GM12878 (cell line): ENCODE results near the gene PHACTR3. TPM values are rescaled to one million over a fixed set of nuclear protein-coding genes. Genes with fewer than 3 reads are reported as not detected.

Source experiments
- ATAC-seq: fragments of 200-7000 bp; cut with Tn5 transposase; 3 replicates; pipeline ENCODE4 v1.9.1; 2020; ENCODE audit warnings: mild to moderate bottlenecking, moderate library complexity
- BruUV-seq: library from RNA; stranded (reverse); fragments of 400-500 nt; replicated peaks from 2 replicates; lab custom pipeline; 2021; lab: Mats Ljungman, UMichigan
- CTCF ChIA-PET: fragments of 300-600 bp; sonication (Branson Sonifier 250); formaldehyde crosslinking; extraction: SDS; loops from one replicate; lab custom pipeline; 2021; ENCODE audit warnings: inconsistent platforms; lab: Yijun Ruan, JAX
- POLR2A ChIA-PET: fragments of 350-600 bp; formaldehyde crosslinking; extraction: SDS; loops from one replicate; lab custom pipeline; 2021; ENCODE audit warnings: inconsistent platforms; lab: Charles Lee
- RAD21 ChIA-PET: fragments of 300-600 bp; sonication (Branson Sonifier 250); formaldehyde crosslinking; loops from one replicate; lab custom pipeline; 2023; ENCODE audit warnings: antibody characterized with exemption; ENCODE audit not compliant: unreplicated experiment; lab: Charles Lee
- SMC1A ChIA-PET: fragments of 300-600 bp; sonication (Branson Sonifier 250); formaldehyde crosslinking; loops from one replicate; lab custom pipeline; 2023; ENCODE audit not compliant: unreplicated experiment, uncharacterized antibody; lab: Charles Lee
- DNase-seq: peaks from one replicate; pipeline ENCODE4 v3.0.0-alpha.2; 2011; ENCODE audit warnings: low read depth, low spot score
- FAIRE-seq: peaks from 3 replicates; lab custom pipeline; 2011; peaks lifted over from hg19 to GRCh38; lab: Jason Lieb, UNC
- H2AFZ ChIP-seq: 2 replicates; pipeline ENCODE4 v1.6.0; 2011; ENCODE audit warnings: low read depth, low read length, control low read depth; ENCODE audit not compliant: control insufficient read depth
- H3K27ac ChIP-seq: 2 replicates; pipeline ENCODE4 v1.5.1; 2011; ENCODE audit warnings: control low read depth; ENCODE audit not compliant: control insufficient read depth, insufficient read depth
- H3K27me3 ChIP-seq, 2 experiments: replicated peaks in 1 of 2; 2 replicates each; pipeline versions ENCODE4 v1.6.0 to v1.6.1; 2011; ENCODE audit warnings: low read length in 1 of 2; ENCODE audit not compliant: control insufficient read depth in 2 of 2, insufficient read depth in 2 of 2
- H3K36me3 ChIP-seq, 2 experiments: 2 replicates each; pipeline ENCODE4 v1.5.1; 2011; ENCODE audit warnings: low read length in 1 of 2; ENCODE audit not compliant: control insufficient read depth in 2 of 2, insufficient read depth in 2 of 2
- H3K4me1 ChIP-seq: 2 replicates; pipeline ENCODE4 v1.6.1; 2011; ENCODE audit warnings: mild to moderate bottlenecking, low read length, moderate library complexity, mixed read lengths; ENCODE audit not compliant: control insufficient read depth, insufficient read depth
- H3K4me2 ChIP-seq: 2 replicates; pipeline ENCODE4 v1.6.0; 2011; ENCODE audit warnings: control low read depth; ENCODE audit not compliant: control insufficient read depth, insufficient read depth
- H3K4me3 ChIP-seq: fragments of 200-600 bp; sonication (generic); 2 replicates; pipeline ENCODE4 v1.5.1; 2016
- H3K79me2 ChIP-seq: 2 replicates; pipeline ENCODE4 v1.6.0; 2011; ENCODE audit warnings: low read length; ENCODE audit not compliant: control insufficient read depth, insufficient read depth
- H3K9ac ChIP-seq: 2 replicates; pipeline ENCODE4 v1.8.0; 2011; ENCODE audit warnings: low read length, control low read depth, mixed read lengths; ENCODE audit not compliant: control insufficient read depth, insufficient read depth
- H3K9me3 ChIP-seq: replicated peaks from 3 replicates; pipeline ENCODE4 v1.5.1; 2011; ENCODE audit warnings: mild to moderate bottlenecking, low read length; ENCODE audit not compliant: control insufficient read depth, insufficient read depth
- H4K20me1 ChIP-seq: 2 replicates; pipeline ENCODE4 v1.6.0; 2011; ENCODE audit not compliant: control insufficient read depth, insufficient read depth
- ASH2L ChIP-seq: fragments of 300-600, 200-600 bp; sonication (generic); IDR thresholded peaks from 2 replicates; pipeline ENCODE4 v1.6.1; 2017; ENCODE audit warnings: low read depth, mild to moderate bottlenecking, borderline replicate concordance
- CBX3 ChIP-seq: fragments of 200-600 bp; sonication (generic); IDR thresholded peaks from 2 replicates; pipeline ENCODE4 v1.6.1; 2016; ENCODE audit warnings: low read depth, borderline replicate concordance
- ESRRA ChIP-seq: IDR thresholded peaks from 2 replicates; pipeline ENCODE4 v1.6.1; 2012; ENCODE audit warnings: mild to moderate bottlenecking, low read length, improper control_type of control experiment
- NR2F1 ChIP-seq: fragments of 450-650 bp; conservative IDR thresholded peaks from 2 replicates; pipeline ENCODE4 v1.6.1; 2017; ENCODE audit warnings: mild to moderate bottlenecking
- POLR2AphosphoS2 ChIP-seq: IDR thresholded peaks from 2 replicates; pipeline ENCODE4 v1.6.1; 2011; ENCODE audit warnings: low read depth, mild to moderate bottlenecking, low read length, improper control_type of control experiment, moderate library complexity
- RAD51 ChIP-seq: fragments of 450-650 bp; IDR thresholded peaks from 2 replicates; pipeline ENCODE4 v1.6.1; 2016; ENCODE audit warnings: moderate library complexity, mild to moderate bottlenecking, inconsistent platforms
- WGBS: methylation state at CpG from one replicate; pipeline ENCODE4 v1.1.6; 2016; ENCODE audit warnings: low lambda C conversion rate; ENCODE audit not compliant: insufficient replicate concordance, insufficient coverage; ENCODE audit errors: missing lambda C conversion rate; 5-methylcytosine and 5-hydroxymethylcytosine counted together
- in situ Hi-C: fragments of 300-500 bp; cut with MboI; formaldehyde crosslinking; loops from 9 replicates; pipeline ENCODE4 v1.14.3; 2018; ENCODE audit warnings: mixed read lengths
- intact Hi-C: fragments of 100-400 bp; cut with micrococcal nuclease; formaldehyde crosslinking; loops from one replicate; pipeline ENCODE4 v1.14.2; 2022; ENCODE audit not compliant: unreplicated experiment
- polyA plus RNA-seq, 11 experiments: library from polyadenylated mRNA; depleted of rRNA in 4 of 11; unstranded in 6 of 11; stranded (reverse) in 5 of 11; fragments of >200 nt; fragmentation: Nextera tagmentation in 4 of 11; fragmentation: Illumina TruSeq in 1 of 11; extraction: Ambion mirVana in 4 of 11; extraction: Trizol in 1 of 11; gene quantifications; 1 replicate in 1 of 11; 2 replicates in 10 of 11; pipeline versions ENCODE4 v1.2.1 to v1.2.3, GENCODE V29; 2011 to 2016; ENCODE audit warnings: inconsistent platforms in 2 of 11, missing spikeins in 2 of 11, low read depth in 1 of 11
- total RNA-seq, 4 experiments: library from RNA; depleted of rRNA in 3 of 4; stranded (reverse); fragments of >200 nt in 3 of 4; fragmentation: Illumina TruSeq in 1 of 4; extraction: Trizol in 1 of 4; gene quantifications; 2 replicates each; pipeline versions ENCODE4 v1.2.1 to v1.2.3, GENCODE V29; 2013 to 2021
- TF ChIP-seq, protein P1 (sequence below): fragments of 450-650 bp; IDR thresholded peaks from 2 replicates; pipeline ENCODE4 v1.6.1; 2014; ENCODE audit warnings: mild to moderate bottlenecking
- TF ChIP-seq, protein P2 (sequence below): IDR thresholded peaks from 2 replicates; pipeline ENCODE4 v1.6.1; 2012; ENCODE audit warnings: improper control_type of control experiment, low read depth, low read length; ENCODE audit not compliant: insufficient replicate concordance
- TF ChIP-seq, protein P3 (sequence below): IDR thresholded peaks from 2 replicates; pipeline ENCODE4 v1.6.1; 2011; ENCODE audit warnings: mild to moderate bottlenecking, low read depth, low read length, moderate library complexity; ENCODE audit not compliant: insufficient replicate concordance

PHACTR3 gene
- total and polyA plus RNA-seq, 10 of the 15 experiments (the other 5 are each of a cell fraction or from before 2014, with no cell fraction given), result 0.17 to 2.7 (median 0.27) TPM; not detected in 1

DNA sequence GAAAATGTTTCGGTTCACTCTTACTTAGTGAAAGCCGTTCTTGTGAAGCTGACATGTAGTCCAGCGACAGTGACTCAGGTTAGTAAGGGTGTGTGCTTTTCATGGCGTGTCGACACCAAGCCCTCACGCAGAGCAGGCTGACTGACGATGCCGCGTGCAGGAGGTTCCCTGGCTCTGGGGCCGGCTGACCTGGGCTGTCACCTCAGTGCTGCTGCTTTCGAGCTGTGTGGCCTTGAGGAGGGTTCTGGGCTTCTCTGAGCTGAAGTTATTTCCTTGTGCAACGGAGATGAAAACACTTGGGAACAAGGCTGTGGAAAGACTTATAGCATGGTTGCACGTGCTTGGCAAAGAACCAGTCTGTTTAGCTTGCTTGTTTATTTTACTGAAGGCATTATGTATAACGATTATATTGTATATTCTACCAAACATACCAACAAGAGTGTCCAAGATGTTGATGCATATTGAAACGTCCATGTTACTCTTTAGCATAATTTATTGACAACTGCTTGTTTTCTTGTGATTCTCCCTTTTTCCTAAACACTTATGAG lies 59.2 kb downstream of the PHACTR3 start:
- no peak overlapping the region for H3K9ac ChIP-seq
- H3K27ac ChIP-seq, result no peak overlapping the region
- FAIRE-seq (no peak), ATAC-seq (no peak), DNase-seq (no peak)
- H2AFZ ChIP-seq, result no peak overlapping the region
- no peak for TF ChIP-seq POLR2AphosphoS2
- no peak for TF ChIP-seq NR2F1
- TF ChIP-seq CBX3, result no peak
- TF ChIP-seq ASH2L, result no peak
- no peaks in the 10 kb centered on the region for H3K9me3 ChIP-seq
- CTCF ChIA-PET, result no interaction called here
- H3K4me3 ChIP-seq, result no peak overlapping the region
- SMC1A ChIA-PET, result no interaction called here
- intact Hi-C loops, result no loop called here
- H3K4me1 ChIP-seq, result no peaks in the 10 kb centered on the region
- no peaks in the 10 kb centered on the region for H4K20me1 ChIP-seq
- H3K79me2 ChIP-seq, result no peaks in the 10 kb centered on the region
- RAD21 ChIA-PET, result no interaction called here
- no peaks in the 10 kb centered on the region; a peak in 1 of 4 replicates for H3K27me3 ChIP-seq
- no peaks in the 10 kb centered on the region for H3K36me3 ChIP-seq
- in situ Hi-C loops, result no loop called here
- no peak overlapping the region for H3K4me2 ChIP-seq
- BruUV-seq, result no TSS peak
- 54% methylated on average over 15 of the region's 15 CpGs for WGBS
- POLR2A ChIA-PET, result no interaction called here

DNA sequence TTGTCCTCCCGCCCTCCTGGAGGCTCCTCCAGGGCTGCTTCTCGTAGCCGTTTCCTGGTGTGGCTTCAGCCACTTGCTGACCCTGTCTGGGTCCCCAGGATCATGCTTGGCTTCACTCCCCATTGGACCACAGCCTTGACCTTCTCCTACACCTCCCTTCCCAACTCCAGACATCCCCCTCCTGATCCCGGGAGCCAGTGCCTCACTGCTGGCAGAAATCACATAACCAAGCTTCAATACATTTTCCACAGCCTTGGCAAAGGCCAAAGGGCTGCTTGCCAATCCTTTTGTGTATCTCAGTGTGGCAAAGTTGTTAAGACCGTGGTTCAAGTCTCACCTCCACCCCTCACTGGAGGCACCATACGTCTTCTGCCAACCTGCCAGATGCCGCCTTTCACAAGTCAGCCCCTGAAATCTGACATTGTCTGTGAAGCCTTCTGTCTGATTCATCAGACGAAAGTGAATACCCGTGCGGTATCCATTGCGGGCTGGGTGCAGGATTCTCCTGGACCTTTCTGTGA lies 60.1 kb downstream of the PHACTR3 start:
- intact Hi-C loops, result no loop called here
- ChIA-PET POLR2A (no interaction called here), RAD21 (no interaction called here), CTCF (no interaction called here), SMC1A (no interaction called here)
- no peak overlapping the region for H3K4me2 ChIP-seq
- FAIRE-seq (no peak), ATAC-seq (no peak), DNase-seq (no peak)
- no peaks in the 10 kb centered on the region for H3K4me1 ChIP-seq
- no peaks in the 10 kb centered on the region for H3K9me3 ChIP-seq
- in situ Hi-C loops, result no loop called here
- no peaks in the 10 kb centered on the region for H4K20me1 ChIP-seq
- no TSS peak for BruUV-seq
- H3K27me3 ChIP-seq, result no peaks in the 10 kb centered on the region; a peak in 1 of 4 replicates
- no peak overlapping the region for H3K27ac ChIP-seq
- no peak overlapping the region for H2AFZ ChIP-seq
- no peak overlapping the region for H3K9ac ChIP-seq
- no peaks in the 10 kb centered on the region for H3K36me3 ChIP-seq
- 35% methylated on average over 11 of the region's 11 CpGs for WGBS
- no peaks in the 10 kb centered on the region for H3K79me2 ChIP-seq
- H3K4me3 ChIP-seq, result no peak overlapping the region
- TF ChIP-seq RAD51, result no peak
- TF ChIP-seq ESRRA, result no peak
- TF ChIP-seq, protein P1, sequence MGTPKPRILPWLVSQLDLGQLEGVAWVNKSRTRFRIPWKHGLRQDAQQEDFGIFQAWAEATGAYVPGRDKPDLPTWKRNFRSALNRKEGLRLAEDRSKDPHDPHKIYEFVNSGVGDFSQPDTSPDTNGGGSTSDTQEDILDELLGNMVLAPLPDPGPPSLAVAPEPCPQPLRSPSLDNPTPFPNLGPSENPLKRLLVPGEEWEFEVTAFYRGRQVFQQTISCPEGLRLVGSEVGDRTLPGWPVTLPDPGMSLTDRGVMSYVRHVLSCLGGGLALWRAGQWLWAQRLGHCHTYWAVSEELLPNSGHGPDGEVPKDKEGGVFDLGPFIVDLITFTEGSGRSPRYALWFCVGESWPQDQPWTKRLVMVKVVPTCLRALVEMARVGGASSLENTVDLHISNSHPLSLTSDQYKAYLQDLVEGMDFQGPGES, result no peak
- TF ChIP-seq, protein P2, sequence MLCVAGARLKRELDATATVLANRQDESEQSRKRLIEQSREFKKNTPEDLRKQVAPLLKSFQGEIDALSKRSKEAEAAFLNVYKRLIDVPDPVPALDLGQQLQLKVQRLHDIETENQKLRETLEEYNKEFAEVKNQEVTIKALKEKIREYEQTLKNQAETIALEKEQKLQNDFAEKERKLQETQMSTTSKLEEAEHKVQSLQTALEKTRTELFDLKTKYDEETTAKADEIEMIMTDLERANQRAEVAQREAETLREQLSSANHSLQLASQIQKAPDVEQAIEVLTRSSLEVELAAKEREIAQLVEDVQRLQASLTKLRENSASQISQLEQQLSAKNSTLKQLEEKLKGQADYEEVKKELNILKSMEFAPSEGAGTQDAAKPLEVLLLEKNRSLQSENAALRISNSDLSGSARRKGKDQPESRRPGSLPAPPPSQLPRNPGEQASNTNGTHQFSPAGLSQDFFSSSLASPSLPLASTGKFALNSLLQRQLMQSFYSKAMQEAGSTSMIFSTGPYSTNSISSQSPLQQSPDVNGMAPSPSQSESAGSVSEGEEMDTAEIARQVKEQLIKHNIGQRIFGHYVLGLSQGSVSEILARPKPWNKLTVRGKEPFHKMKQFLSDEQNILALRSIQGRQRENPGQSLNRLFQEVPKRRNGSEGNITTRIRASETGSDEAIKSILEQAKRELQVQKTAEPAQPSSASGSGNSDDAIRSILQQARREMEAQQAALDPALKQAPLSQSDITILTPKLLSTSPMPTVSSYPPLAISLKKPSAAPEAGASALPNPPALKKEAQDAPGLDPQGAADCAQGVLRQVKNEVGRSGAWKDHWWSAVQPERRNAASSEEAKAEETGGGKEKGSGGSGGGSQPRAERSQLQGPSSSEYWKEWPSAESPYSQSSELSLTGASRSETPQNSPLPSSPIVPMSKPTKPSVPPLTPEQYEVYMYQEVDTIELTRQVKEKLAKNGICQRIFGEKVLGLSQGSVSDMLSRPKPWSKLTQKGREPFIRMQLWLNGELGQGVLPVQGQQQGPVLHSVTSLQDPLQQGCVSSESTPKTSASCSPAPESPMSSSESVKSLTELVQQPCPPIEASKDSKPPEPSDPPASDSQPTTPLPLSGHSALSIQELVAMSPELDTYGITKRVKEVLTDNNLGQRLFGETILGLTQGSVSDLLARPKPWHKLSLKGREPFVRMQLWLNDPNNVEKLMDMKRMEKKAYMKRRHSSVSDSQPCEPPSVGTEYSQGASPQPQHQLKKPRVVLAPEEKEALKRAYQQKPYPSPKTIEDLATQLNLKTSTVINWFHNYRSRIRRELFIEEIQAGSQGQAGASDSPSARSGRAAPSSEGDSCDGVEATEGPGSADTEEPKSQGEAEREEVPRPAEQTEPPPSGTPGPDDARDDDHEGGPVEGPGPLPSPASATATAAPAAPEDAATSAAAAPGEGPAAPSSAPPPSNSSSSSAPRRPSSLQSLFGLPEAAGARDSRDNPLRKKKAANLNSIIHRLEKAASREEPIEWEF, result no peak
- TF ChIP-seq, protein P3, sequence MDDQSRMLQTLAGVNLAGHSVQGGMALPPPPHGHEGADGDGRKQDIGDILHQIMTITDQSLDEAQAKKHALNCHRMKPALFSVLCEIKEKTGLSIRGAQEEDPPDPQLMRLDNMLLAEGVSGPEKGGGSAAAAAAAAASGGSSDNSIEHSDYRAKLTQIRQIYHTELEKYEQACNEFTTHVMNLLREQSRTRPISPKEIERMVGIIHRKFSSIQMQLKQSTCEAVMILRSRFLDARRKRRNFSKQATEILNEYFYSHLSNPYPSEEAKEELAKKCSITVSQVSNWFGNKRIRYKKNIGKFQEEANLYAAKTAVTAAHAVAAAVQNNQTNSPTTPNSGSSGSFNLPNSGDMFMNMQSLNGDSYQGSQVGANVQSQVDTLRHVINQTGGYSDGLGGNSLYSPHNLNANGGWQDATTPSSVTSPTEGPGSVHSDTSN, result no peak
